ENCODE data around the gene C19orf44.
"Not testable (repeated sequence)": the region's sequence is repeated elsewhere in the genome, so short reads cannot be mapped to it uniquely, and the experiment has no call there.

The C19orf44 gene

GRCh38 chr19:16544473-16545231 lies 48.5 kb downstream of the C19orf44 start:
- TF ChIP-seq POLR2A (IDR thresholded peaks at IDR 0.05; ENCODE audit: low read length), result no peak
- TF ChIP-seq GATA1 (IDR thresholded peaks at IDR 0.05; ENCODE audit: low read depth, low read length), result no peak
- no peak for DNase-seq

- no peak for TF ChIP-seq POLR2A (IDR thresholded peaks at IDR 0.05; ENCODE audit: low read length)
- no peak for TF ChIP-seq GATA1 (IDR thresholded peaks at IDR 0.05; ENCODE audit: low read depth, low read length)
- no peak for DNase-seq
These were observed 52.8 kb downstream of the C19orf44 start for GRCh38 chr19:16548956-16549355.

GRCh38 chr19:16551902-16552301 lies 55.7 kb downstream of the C19orf44 start:
- DNase-seq, result not testable (repeated sequence)

- TF ChIP-seq GATA1 (IDR thresholded peaks at IDR 0.05; ENCODE audit: low read depth, low read length) (no peak), POLR2A (IDR thresholded peaks at IDR 0.05; ENCODE audit: low read length) (no peak)
- DNase-seq, result no peak
These were observed 58.6 kb downstream of the C19orf44 start for GRCh38 chr19:16554776-16555175.

- TF ChIP-seq GATA1 (IDR thresholded peaks at IDR 0.05; ENCODE audit: low read depth, low read length), result no peak
- TF ChIP-seq POLR2A (IDR thresholded peaks at IDR 0.05; ENCODE audit: low read length), result no peak
- no peak for DNase-seq
These were observed 63.6 kb downstream of the C19orf44 start for GRCh38 chr19:16559780-16560276.

- TF ChIP-seq POLR2A (IDR thresholded peaks at IDR 0.05; ENCODE audit: low read length) (no peak), GATA1 (IDR thresholded peaks at IDR 0.05; ENCODE audit: low read depth, low read length) (no peak)
- DNase-seq, result no peak
These were observed 65.2 kb downstream of the C19orf44 start for GRCh38 chr19:16561382-16561781.

- peak in 1 of 2 experiments; percentile 45 for DNase-seq
- TF ChIP-seq POLR2A (IDR thresholded peaks at IDR 0.05; ENCODE audit: low read length) (no peak), GATA1 (IDR thresholded peaks at IDR 0.05; ENCODE audit: low read depth, low read length) (no peak)
These were observed 66.4 kb downstream of the C19orf44 start for GRCh38 chr19:16562608-16563025.

GRCh38 chr19:16564842-16565241 lies 68.6 kb downstream of the C19orf44 start:
- TF ChIP-seq GATA1 (IDR thresholded peaks at IDR 0.05; ENCODE audit: low read depth, low read length) (no peak), POLR2A (IDR thresholded peaks at IDR 0.05; ENCODE audit: low read length) (no peak)
- DNase-seq, result no peak

GRCh38 chr19:16566161-16566560 lies 70.0 kb downstream of the C19orf44 start:
- no peak for DNase-seq
- TF ChIP-seq POLR2A (IDR thresholded peaks at IDR 0.05; ENCODE audit: low read length) (no peak), GATA1 (IDR thresholded peaks at IDR 0.05; ENCODE audit: low read depth, low read length) (no peak)

- TF ChIP-seq POLR2A (IDR thresholded peaks at IDR 0.05; ENCODE audit: low read length) (no peak), GATA1 (IDR thresholded peaks at IDR 0.05; ENCODE audit: low read depth, low read length) (no peak)
- DNase-seq, result no peak
These were observed 70.5 kb downstream of the C19orf44 start for GRCh38 chr19:16566702-16567101.

- TF ChIP-seq POLR2A (IDR thresholded peaks at IDR 0.05; ENCODE audit: low read length) (no peak), GATA1 (IDR thresholded peaks at IDR 0.05; ENCODE audit: low read depth, low read length) (no peak)
- no peak for DNase-seq
These were observed 73.6 kb downstream of the C19orf44 start for GRCh38 chr19:16569609-16570320.
